GM23338 (cell line): ENCODE data around the gene DELE1. TPM values are rescaled to one million over a fixed set of nuclear protein-coding genes. Genes with fewer than 3 reads are reported as not detected.

Experiments
- ATAC-seq: fragments of 200-7000 bp; cut with Tn5 transposase; 3 replicates; pipeline ENCODE4 v1.9.1; 2020
- DNase-seq: peaks from one replicate; pipeline ENCODE4 v3.0.0-alpha.2; 2015; ENCODE audit warnings: low spot score
- H2AFZ ChIP-seq: fragments of 200-600 bp; sonication (generic); 2 replicates; pipeline ENCODE4 v1.8.0; 2016; ENCODE audit warnings: antibody characterized with exemption, mild to moderate bottlenecking, moderate library complexity
- H3F3A ChIP-seq: fragments of 200-600 bp; sonication (generic); replicated peaks from 2 replicates; pipeline ENCODE4 v1.8.0; 2017; ENCODE audit warnings: antibody characterized with exemption, mixed run types, low read depth
- H3K27ac ChIP-seq: fragments of 200-600 bp; sonication (generic); 2 replicates; pipeline ENCODE4 v1.6.1; 2016; ENCODE audit warnings: low read depth
- H3K27me3 ChIP-seq: fragments of 200-600 bp; sonication (generic); 2 replicates; pipeline ENCODE4 v1.8.0; 2016; ENCODE audit warnings: mild to moderate bottlenecking, mixed run types, moderate library complexity; ENCODE audit not compliant: insufficient read depth
- H3K36me3 ChIP-seq: fragments of 200-600 bp; sonication (generic); 2 replicates; pipeline ENCODE4 v1.8.0; 2016; ENCODE audit warnings: mild to moderate bottlenecking; ENCODE audit not compliant: insufficient read depth
- H3K4me1 ChIP-seq: fragments of 200-600 bp; sonication (generic); 2 replicates; pipeline ENCODE4 v1.8.0; 2016; ENCODE audit warnings: mild to moderate bottlenecking, moderate library complexity; ENCODE audit not compliant: insufficient read depth
- H3K4me2 ChIP-seq: fragments of 200-600 bp; sonication (generic); 2 replicates; pipeline ENCODE4 v1.7.1; 2017; ENCODE audit warnings: mixed run types
- H3K4me3 ChIP-seq: fragments of 200-600 bp; sonication (generic); 2 replicates; pipeline ENCODE4 v1.6.1; 2016; ENCODE audit warnings: mixed run types
- H3K79me2 ChIP-seq: fragments of 200-600 bp; sonication (generic); replicated peaks from 2 replicates; pipeline ENCODE4 v1.8.0; 2017; ENCODE audit warnings: mild to moderate bottlenecking; ENCODE audit not compliant: insufficient read depth
- H3K9me2 ChIP-seq: fragments of 200-600 bp; sonication (generic); 2 replicates; pipeline ENCODE4 v1.8.0; 2017; ENCODE audit not compliant: insufficient read depth
- H4K20me1 ChIP-seq: fragments of 200-600 bp; sonication (generic); replicated peaks from 2 replicates; pipeline ENCODE4 v1.8.0; 2017; ENCODE audit warnings: mild to moderate bottlenecking; ENCODE audit not compliant: insufficient read depth
- H3K27ac Mint-ChIP-seq: 2 replicates; pipeline ENCODE4 v1.8.0; 2020; ENCODE audit warnings: inconsistent platforms, mild to moderate bottlenecking, moderate library complexity, mixed read lengths
- H3K27me3 Mint-ChIP-seq: 3 replicates; pipeline ENCODE4 v1.8.0; 2022; ENCODE audit warnings: low read depth, mild to moderate bottlenecking, moderate library complexity, mixed read lengths, inconsistent platforms; ENCODE audit not compliant: insufficient read depth, poor library complexity
- H3K36me3 Mint-ChIP-seq: 3 replicates; pipeline ENCODE4 v1.8.0; 2021; ENCODE audit warnings: low read depth, mild to moderate bottlenecking, inconsistent platforms, moderate library complexity, mixed read lengths
- H3K4me1 Mint-ChIP-seq: 3 replicates; pipeline ENCODE4 v1.8.0; 2020; ENCODE audit warnings: mild to moderate bottlenecking, inconsistent platforms, mixed read lengths
- H3K4me3 Mint-ChIP-seq: 3 replicates; pipeline ENCODE4 v1.8.0; 2021; ENCODE audit warnings: moderate library complexity, mild to moderate bottlenecking, inconsistent platforms, mixed read lengths
- H3K9me3 Mint-ChIP-seq: 3 replicates; pipeline ENCODE4 v1.8.0; 2020; ENCODE audit warnings: moderate library complexity, mild to moderate bottlenecking, inconsistent platforms, mixed read lengths
- CREB1 ChIP-seq: fragments of 250-450 bp; sonication (Bioruptor Pico); IDR thresholded peaks from 2 replicates; pipeline ENCODE4 v1.5.0; 2020; ENCODE audit warnings: low read depth, mild to moderate bottlenecking, moderate library complexity
- ETS1 ChIP-seq: IDR thresholded peaks from 2 replicates; pipeline ENCODE4 v1.6.1; 2016; ENCODE audit warnings: antibody characterized with exemption
- EZH2 ChIP-seq: fragments of 200-600 bp; sonication (generic); IDR thresholded peaks from one replicate; pipeline ENCODE4 v1.8.0; 2017; ENCODE audit warnings: antibody characterized with exemption, mild to moderate bottlenecking, low read depth; ENCODE audit not compliant: unreplicated experiment
- EZH2phosphoT487 ChIP-seq: fragments of 200-600 bp; sonication (generic); IDR thresholded peaks from one replicate; pipeline ENCODE4 v1.8.1; 2018; ENCODE audit warnings: antibody characterized with exemption; ENCODE audit not compliant: unreplicated experiment
- JUNB ChIP-seq: IDR thresholded peaks from one replicate; pipeline ENCODE4 v1.6.1; 2016; ENCODE audit warnings: antibody characterized with exemption; ENCODE audit not compliant: unreplicated experiment
- NANOG ChIP-seq: IDR thresholded peaks from 2 replicates; pipeline ENCODE4 v1.6.1; 2016; ENCODE audit warnings: antibody characterized with exemption, borderline replicate concordance
- POLR2AphosphoS5 ChIP-seq: IDR thresholded peaks from 2 replicates; pipeline ENCODE4 v1.6.1; 2016; ENCODE audit warnings: antibody characterized with exemption, low read depth
- REST ChIP-seq: IDR thresholded peaks from one replicate; pipeline ENCODE4 v1.6.1; 2018; ENCODE audit warnings: antibody characterized with exemption; ENCODE audit not compliant: unreplicated experiment
- STAT1 ChIP-seq: IDR thresholded peaks from one replicate; pipeline ENCODE4 v1.6.1; 2016; ENCODE audit warnings: antibody characterized with exemption; ENCODE audit not compliant: unreplicated experiment
- ZNF114 ChIP-seq: fragments of 250-450 bp; sonication (Bioruptor Pico); IDR thresholded peaks from 2 replicates; pipeline ENCODE4 v1.5.0; 2020; ENCODE audit warnings: mild to moderate bottlenecking, moderate library complexity
- ZNF331 ChIP-seq: fragments of 250-450 bp; sonication (Bioruptor Pico); IDR thresholded peaks from 2 replicates; pipeline ENCODE4 v1.5.0; 2020; ENCODE audit warnings: low read depth, mild to moderate bottlenecking, moderate library complexity
- polyA plus RNA-seq: library from polyadenylated mRNA; unstranded; fragments of >200 nt; fragmentation: Nextera tagmentation; extraction: Ambion mirVana; gene quantifications from 2 replicates; pipeline ENCODE4 v1.2.1, GENCODE V29; 2016
- total RNA-seq: library from RNA; depleted of rRNA; stranded (reverse); fragments of >200 nt; shearing (Covaris generic); gene quantifications from 2 replicates; pipeline ENCODE4 v1.2.3, GENCODE V29; 2014
- TF ChIP-seq, protein P1 (sequence below): fragments of 250-450 bp; sonication (Bioruptor Pico); IDR thresholded peaks from 2 replicates; pipeline ENCODE4 v1.5.0; 2020; ENCODE audit warnings: mild to moderate bottlenecking, moderate library complexity
- TF ChIP-seq, protein P2 (sequence below), 2 experiments: fragments of 200-600 bp in 1 of 2; sonication (generic) in 1 of 2; conservative IDR thresholded peaks; 2 replicates each; pipeline versions ENCODE4 v1.5.1 to v1.6.1; 2016 to 2017; ENCODE audit warnings: antibody characterized with exemption in 2 of 2, low read depth in 2 of 2, mild to moderate bottlenecking in 2 of 2, moderate library complexity in 1 of 2

DELE1 gene
- total and polyA plus RNA-seq, 2 experiments from 2014 or later: 26.9 to 62.2 TPM

DNA sequence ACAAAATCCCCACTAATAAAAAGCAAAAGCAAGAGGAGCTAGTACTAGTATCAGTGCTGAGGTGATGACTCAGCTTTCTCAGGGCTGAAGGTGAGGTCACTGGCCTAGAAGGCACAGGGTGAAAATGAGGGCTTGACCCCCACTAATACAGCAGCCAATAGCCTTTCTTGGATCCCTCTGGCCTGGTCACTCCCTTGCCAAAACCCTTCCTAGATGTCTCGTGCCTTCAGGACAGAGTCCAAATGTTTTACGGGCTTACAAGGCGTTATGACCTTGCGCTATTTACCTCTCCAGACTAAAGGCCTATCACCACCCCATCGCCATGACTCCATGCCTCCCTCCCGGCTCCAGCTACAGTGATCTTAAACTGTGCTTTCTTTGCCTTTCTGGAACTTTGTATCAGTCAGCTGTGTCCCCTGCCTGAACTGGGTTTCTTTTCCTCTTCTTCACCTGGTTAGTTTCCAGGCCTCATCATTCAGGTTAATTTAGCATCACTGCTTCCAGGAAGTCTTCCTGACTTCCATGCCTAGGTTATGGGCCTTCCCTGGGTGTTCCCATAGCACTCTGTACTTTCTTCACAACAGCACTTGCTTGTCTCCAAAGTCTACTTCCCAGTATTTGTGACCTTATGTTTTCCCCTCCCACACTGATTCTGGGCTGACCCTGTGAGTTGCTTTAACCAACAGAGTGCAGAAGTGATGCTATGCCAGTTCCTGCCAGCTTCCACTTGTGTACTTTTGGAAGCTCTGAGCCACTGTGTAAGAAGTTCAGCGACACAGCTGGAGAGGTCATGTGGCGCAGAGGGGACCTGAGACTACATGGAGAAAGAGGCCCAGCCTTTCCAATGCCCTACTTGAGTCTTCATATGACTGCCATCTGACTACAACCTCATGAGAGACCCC is 4.2 kb upstream of the DELE1 start:
- no peaks in the 10 kb centered on the region; the same call in 2 of the 3 replicates for H3K9me3 Mint-ChIP-seq
- H3K27ac Mint-ChIP-seq: peak overlapping the region; percentile 44
- peaks cover 22% of the 10 kb centered on the region for H3K4me1 Mint-ChIP-seq

More for the DNA sequence above, 4.2 kb upstream of the DELE1 start:
- Histone ChIP-seq H3F3A (peaks cover 24% of the 10 kb centered on the region), H3K9me2 (no peaks in the 10 kb centered on the region), H3K27me3 (peaks cover 11% of the 10 kb centered on the region; the same call in 1 of the 2 replicates), H3K4me1 (peaks cover 25% of the 10 kb centered on the region), H3K27ac (no peak overlapping the region), H3K4me2 (no peak overlapping the region), H3K36me3 (no peaks in the 10 kb centered on the region), H2AFZ (no peak overlapping the region), H3K4me3 (no peak overlapping the region), H3K79me2 (peaks cover 3% of the 10 kb centered on the region), H4K20me1 (no peaks in the 10 kb centered on the region)
- Mint-ChIP-seq H3K36me3 (peaks cover 6% of the 10 kb centered on the region), H3K4me3 (no peak overlapping the region), H3K27me3 (peaks cover 32% of the 10 kb centered on the region)
- ATAC-seq (no peak), DNase-seq (no peak)
- TF ChIP-seq JUNB (no peak), NANOG (no peak), POLR2AphosphoS5 (no peak), ZNF114 (CRISPR knock-in tag) (no peak), ETS1 (no peak), EZH2 (no peak), ZNF331 (no peak), REST (no peak), EZH2phosphoT487 (no peak), STAT1 (no peak), CREB1 (no peak)
- TF ChIP-seq, protein P1, sequence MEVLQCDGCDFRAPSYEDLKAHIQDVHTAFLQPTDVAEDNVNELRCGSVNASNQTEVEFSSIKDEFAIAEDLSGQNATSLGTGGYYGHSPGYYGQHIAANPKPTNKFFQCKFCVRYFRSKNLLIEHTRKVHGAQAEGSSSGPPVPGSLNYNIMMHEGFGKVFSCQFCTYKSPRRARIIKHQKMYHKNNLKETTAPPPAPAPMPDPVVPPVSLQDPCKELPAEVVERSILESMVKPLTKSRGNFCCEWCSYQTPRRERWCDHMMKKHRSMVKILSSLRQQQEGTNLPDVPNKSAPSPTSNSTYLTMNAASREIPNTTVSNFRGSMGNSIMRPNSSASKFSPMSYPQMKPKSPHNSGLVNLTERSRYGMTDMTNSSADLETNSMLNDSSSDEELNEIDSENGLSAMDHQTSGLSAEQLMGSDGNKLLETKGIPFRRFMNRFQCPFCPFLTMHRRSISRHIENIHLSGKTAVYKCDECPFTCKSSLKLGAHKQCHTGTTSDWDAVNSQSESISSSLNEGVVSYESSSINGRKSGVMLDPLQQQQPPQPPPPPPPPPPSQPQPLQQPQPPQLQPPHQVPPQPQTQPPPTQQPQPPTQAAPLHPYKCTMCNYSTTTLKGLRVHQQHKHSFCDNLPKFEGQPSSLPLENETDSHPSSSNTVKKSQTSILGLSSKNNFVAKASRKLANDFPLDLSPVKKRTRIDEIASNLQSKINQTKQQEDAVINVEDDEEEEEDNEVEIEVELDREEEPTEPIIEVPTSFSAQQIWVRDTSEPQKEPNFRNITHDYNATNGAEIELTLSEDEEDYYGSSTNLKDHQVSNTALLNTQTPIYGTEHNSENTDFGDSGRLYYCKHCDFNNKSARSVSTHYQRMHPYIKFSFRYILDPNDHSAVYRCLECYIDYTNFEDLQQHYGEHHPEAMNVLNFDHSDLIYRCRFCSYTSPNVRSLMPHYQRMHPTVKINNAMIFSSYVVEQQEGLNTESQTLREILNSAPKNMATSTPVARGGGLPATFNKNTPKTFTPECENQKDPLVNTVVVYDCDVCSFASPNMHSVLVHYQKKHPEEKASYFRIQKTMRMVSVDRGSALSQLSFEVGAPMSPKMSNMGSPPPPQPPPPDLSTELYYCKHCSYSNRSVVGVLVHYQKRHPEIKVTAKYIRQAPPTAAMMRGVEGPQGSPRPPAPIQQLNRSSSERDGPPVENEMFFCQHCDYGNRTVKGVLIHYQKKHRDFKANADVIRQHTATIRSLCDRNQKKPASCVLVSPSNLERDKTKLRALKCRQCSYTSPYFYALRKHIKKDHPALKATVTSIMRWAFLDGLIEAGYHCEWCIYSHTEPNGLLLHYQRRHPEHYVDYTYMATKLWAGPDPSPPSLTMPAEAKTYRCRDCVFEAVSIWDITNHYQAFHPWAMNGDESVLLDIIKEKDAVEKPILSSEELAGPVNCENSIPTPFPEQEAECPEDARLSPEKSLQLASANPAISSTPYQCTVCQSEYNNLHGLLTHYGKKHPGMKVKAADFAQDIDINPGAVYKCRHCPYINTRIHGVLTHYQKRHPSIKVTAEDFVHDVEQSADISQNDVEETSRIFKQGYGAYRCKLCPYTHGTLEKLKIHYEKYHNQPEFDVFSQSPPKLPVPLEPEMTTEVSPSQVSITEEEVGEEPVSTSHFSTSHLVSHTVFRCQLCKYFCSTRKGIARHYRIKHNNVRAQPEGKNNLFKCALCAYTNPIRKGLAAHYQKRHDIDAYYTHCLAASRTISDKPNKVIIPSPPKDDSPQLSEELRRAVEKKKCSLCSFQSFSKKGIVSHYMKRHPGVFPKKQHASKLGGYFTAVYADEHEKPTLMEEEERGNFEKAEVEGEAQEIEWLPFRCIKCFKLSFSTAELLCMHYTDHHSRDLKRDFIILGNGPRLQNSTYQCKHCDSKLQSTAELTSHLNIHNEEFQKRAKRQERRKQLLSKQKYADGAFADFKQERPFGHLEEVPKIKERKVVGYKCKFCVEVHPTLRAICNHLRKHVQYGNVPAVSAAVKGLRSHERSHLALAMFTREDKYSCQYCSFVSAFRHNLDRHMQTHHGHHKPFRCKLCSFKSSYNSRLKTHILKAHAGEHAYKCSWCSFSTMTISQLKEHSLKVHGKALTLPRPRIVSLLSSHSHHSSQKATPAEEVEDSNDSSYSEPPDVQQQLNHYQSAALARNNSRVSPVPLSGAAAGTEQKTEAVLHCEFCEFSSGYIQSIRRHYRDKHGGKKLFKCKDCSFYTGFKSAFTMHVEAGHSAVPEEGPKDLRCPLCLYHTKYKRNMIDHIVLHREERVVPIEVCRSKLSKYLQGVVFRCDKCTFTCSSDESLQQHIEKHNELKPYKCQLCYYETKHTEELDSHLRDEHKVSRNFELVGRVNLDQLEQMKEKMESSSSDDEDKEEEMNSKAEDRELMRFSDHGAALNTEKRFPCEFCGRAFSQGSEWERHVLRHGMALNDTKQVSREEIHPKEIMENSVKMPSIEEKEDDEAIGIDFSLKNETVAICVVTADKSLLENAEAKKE: no peak
- TF ChIP-seq, protein P2, sequence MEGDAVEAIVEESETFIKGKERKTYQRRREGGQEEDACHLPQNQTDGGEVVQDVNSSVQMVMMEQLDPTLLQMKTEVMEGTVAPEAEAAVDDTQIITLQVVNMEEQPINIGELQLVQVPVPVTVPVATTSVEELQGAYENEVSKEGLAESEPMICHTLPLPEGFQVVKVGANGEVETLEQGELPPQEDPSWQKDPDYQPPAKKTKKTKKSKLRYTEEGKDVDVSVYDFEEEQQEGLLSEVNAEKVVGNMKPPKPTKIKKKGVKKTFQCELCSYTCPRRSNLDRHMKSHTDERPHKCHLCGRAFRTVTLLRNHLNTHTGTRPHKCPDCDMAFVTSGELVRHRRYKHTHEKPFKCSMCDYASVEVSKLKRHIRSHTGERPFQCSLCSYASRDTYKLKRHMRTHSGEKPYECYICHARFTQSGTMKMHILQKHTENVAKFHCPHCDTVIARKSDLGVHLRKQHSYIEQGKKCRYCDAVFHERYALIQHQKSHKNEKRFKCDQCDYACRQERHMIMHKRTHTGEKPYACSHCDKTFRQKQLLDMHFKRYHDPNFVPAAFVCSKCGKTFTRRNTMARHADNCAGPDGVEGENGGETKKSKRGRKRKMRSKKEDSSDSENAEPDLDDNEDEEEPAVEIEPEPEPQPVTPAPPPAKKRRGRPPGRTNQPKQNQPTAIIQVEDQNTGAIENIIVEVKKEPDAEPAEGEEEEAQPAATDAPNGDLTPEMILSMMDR (conservative IDR thresholded peaks at IDR 0.05; ENCODE audit: low read depth in 2 of 2): no peak
